HG03342 (cell line): Measurements from ENCODE around the gene IL6R.
"Not testable (repeated sequence)": the region's sequence is repeated elsewhere in the genome, so short reads cannot be mapped to it uniquely, and the experiment has no call there.

Experiments
- ATAC-seq: cut with Tn5 transposase; IDR thresholded peaks from one replicate; pipeline ENCODE4 v1.9.1; 2021; ENCODE audit warnings: mild to moderate bottlenecking, moderate library complexity; ENCODE audit not compliant: unreplicated experiment

The IL6R gene

DNA sequence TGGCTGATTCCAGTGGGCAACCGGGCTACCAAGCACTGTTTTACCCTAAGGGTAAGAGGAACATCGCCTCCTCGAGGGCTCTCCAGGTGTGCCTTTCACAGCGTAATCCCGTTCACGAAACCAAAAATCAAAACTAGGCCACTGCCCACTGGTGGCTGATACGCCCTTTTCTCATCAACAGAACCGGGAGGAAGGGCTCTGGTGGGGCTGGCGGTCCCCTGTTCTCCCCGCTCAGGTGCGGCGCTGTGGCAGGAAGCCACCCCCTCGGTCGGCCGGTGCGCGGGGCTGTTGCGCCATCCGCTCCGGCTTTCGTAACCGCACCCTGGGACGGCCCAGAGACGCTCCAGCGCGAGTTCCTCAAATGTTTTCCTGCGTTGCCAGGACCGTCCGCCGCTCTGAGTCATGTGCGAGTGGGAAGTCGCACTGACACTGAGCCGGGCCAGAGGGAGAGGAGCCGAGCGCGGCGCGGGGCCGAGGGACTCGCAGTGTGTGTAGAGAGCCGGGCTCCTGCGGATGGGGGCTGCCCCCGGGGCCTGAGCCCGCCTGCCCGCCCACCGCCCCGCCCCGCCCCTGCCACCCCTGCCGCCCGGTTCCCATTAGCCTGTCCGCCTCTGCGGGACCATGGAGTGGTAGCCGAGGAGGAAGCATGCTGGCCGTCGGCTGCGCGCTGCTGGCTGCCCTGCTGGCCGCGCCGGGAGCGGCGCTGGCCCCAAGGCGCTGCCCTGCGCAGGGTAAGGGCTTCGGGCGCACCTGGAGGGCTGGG lies at the start of gene IL6R:
TSS of gene IL6R (plus strand) at position 360 of the 763 bp plus-strand sequence. CDS start at position 647, 287 bp downstream.
- ATAC-seq, result peak; percentile 34

DNA sequence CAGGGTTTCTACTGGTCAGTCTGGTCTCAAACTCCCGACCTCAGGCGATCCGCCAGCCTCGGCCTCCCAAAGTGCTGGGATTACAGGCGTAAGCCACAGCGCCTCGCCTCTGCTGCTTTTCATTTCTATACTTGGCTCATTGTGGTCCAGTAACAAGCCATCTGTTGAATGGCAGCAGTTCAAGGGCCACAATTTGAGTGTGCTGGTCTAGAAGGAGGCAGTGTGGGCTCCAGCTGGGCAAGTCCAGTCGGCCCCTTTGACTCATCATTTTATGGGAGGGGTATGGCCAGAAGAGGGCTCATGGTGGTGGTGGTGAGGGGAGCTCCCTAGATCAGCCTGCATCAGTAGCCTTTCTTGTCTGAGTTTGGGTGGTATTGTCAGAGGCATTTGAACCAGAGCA lies 46.6 kb upstream of the IL6R start:
- ATAC-seq, result no peak

DNA sequence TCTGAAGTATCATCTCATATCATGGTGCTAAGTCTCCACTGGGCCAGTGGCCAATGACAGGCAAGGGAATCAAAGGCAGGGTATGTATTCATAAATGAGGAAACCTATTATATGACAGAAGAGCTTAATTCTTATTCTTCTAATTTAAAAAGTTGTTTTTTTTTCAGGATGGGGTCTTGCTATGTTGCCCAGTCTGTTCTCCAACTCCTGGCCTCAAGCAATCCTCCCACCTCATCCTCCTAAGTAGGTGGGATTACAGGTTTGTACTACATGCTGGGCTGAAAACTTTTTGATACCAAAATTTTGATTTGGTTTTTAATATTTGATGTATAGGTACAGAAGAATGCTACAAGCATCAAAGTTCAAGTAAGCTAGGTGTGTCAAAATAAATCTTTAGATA lies 44.9 kb upstream of the IL6R start:
- no peak for ATAC-seq

GRCh38 chr1:154360881-154361280 lies 44.3 kb upstream of the IL6R start:
- not testable (repeated sequence) for ATAC-seq

GRCh38 chr1:154361357-154361756 lies 43.8 kb upstream of the IL6R start:
- ATAC-seq, result no peak

- ATAC-seq, result no peak
These were observed 33.7 kb upstream of the IL6R start for GRCh38 chr1:154371436-154371835.

DNA sequence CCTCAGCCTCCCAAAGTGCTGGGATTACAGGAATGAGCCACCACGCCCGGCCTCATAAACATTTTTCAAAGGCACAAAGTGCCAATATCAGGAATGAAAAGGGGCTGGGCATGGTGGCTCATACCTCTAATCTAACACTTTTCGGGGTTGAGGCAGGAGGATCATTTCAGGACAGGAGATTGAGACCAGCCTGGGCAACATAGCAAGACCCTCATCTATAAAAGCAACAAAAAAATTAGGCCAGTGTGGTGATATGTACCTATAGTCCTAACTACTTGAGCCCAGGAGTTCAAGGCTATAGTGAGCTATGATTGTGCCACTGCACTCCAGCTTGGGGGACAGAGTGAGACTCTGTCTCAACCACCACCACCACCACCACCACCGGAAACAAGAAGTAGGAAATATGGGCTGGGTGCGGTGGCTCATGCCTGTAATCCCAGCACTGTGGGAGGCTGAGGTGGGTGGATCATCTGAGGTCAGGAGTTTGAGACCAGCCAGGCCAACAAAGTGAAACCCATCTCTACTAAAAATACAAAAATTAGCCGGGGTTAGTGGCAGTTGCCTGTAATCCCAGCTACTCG lies 31.3 kb upstream of the IL6R start:
- ATAC-seq, result not testable (repeated sequence)

DNA sequence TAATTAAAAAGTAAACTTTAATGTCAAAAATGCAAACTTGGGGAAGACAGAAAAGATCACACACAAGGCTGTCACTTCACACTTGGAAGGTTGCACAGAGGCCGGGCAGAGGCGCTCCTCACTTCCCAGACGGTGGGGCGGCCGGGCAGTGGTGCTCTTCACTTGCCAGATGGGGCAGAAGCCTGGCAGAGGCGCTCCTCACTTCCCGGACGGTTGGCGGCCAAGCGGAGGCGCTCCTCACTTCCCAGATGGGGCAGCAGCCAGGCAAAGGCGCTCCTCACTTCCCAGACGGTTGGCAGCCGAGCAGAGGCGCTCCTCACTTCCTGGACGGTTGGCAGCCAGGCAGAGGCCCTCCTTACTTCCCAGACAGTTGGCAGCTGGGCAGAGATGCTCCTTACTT lies 25.8 kb upstream of the IL6R start:
- ATAC-seq, result no peak

DNA sequence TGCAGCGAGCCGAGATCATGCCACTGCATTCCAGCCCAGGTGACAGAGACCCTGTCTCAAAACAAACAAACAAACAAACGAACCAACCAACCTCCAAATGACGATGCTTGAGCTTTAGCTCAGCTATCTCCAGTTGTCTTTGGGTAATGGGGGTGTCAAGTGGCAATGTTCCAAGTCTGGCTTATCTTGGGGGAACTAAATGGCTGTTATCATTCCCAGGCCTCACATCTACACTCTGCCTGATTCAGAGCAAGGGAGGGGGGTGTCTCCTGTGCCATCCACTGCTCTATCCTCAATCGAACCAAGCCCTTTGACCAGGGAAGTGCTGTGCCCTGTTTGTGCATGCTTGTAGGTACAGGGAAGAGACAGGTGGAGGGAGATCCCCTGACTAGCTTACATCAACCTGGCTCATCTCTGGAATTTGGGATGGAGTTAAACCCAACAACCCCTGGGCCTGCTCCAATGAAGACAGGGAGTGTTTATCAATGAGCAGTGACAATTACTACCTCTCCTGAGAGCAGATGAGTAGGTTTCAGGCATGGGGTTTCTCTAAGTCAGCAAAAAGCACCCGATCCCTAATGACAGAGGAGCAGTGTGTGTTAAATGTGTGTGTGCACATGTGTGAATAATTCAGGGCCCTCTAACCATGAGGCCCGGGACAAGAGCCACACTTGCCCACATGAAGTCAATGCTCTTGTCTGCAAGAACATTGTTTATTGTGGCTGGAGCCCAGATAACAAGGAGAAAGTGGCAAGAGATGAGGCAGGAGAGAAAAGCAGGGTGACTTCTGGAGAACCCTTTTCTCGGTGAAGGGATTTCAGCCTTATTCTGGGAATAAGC lies 20.3 kb upstream of the IL6R start:
- no peak for ATAC-seq

GRCh38 chr1:154386643-154387352 lies 18.3 kb upstream of the IL6R start:
- no peak for ATAC-seq

- ATAC-seq, result no peak
These were observed 13.9 kb upstream of the IL6R start for GRCh38 chr1:154391086-154391770.

DNA sequence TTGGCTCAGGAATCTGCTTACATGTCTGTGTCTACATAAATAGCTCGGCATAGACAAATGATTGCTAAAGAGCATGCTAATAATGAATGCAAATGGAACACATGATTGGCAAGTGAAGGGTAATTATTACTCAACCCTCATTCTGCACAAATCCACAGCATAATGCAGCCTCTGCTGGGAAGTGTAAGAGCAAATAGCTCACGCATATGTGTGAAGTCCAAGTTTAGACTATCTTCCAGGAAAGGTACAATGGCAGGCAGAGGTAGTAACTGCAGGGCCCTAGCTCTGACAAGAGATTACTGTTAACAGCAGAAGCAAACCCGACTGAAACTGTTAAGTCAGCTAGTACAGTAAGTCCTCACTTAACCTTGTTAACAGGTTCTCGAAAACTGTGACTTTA lies 7.0 kb upstream of the IL6R start:
- ATAC-seq, result no peak

- ATAC-seq, result no peak
These were observed 6.5 kb upstream of the IL6R start for GRCh38 chr1:154398678-154399077.

- ATAC-seq, result no peak
These were observed 4.8 kb upstream of the IL6R start for GRCh38 chr1:154400381-154400801.

DNA sequence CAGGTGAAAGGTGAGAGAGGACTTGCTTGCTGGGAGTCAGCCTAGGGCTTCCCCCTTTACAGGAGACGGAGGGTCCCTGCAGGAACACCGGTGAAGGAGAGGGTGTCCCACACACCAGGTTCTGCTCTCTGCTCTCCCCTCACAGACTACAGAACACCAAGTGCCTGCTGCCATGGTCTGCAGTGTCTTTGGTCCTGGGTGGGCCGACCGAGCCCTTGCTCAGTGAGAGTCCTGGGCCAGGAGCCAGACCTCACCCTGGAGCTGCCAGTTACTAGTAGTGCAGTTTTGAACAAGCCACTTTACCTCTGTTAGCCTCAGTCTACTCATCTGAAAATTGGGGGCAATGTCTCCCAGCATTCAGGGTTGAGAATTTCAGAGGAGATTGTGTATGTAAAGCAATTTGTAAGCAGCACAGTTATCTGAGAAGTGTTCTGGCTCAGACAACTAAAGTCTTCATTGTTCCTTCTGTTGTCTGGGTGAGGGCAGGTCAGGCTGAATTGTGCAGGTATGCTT lies 2.7 kb upstream of the IL6R start:
- no peak for ATAC-seq

GRCh38 chr1:154403261-154403943 lies 1.7 kb upstream of the IL6R start:
- ATAC-seq, result no peak

DNA sequence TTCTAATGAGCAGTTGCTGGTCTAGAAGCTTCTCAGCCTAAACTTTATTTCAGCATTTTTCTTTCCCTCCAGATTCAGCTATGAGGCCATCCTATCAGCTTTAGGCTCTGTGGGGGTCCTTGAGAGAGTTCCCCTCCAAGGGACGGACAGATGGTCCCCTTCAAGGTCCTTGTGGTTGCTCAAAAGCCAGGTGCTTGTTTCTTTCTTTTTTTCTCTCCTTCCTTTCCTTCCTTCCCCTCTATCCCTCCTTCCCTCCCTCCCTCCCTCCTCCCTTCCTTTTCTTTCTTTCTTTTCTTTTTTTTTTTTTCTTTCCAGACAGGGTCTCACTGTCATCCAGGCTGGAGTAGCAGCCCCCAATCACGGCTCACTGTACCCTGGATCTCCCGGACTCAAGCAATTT lies 1.2 kb upstream of the IL6R start:
- no peak for ATAC-seq

DNA sequence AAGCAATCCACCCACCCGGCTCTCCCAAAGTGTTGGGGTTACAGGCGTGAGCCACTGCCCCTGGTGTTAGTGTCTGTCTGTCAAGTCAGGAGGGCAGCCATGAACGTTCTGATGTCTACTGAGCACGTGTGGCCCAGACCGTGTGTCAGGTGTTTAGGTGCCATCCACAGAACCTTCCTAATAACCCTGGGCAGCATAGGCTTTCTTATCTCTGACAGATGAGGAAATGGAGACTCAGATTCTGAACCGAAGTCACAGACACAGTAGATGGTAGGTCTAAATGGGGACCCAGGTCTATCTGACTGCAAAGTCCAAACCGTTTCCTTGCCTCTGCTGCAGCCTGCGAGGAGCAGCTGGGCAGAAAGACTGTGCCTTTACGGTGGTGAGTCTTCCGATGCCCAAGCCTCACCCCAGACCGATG lies 622 bp upstream of the IL6R start:
- ATAC-seq, result no peak

DNA sequence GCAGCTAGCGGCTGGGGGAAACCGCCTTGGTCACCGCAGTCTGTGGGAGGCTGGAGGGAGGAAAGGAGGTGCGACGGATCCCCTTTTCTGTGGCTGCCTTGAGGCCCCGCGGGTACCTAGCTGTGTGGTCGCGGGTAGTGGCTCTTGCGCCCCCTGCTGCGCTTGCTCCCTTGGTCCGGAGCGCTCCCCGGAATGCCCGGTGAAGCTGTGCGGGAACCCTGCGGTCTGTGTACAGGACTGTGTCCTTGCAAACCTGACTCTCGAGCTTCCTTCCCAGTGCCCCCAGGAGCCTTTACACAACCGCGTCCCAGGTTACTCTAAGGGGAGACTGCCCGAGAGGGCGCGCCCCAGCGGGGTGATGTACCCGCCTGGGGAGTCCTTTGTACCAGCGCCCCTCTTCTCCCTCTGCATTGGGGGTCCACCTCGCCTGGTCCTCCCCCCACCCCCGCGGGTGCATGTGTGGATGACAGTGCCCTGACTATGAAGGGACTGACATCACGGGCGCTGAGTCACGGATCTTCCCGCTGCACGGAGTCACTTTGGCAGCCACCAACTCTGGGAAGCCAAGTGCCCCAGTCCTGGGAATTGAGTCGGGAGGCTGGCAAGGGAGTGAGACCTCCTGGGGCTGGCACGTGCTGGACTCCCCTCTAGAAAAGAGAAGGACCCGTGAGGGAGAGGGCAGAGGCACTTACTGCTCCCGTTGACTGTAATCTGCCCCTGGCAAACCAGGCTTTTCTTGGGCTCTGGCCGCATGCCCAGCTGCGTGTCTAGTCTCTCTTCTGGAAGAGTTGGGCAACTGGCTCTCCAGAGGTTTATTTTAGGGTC lies 816 bp downstream of the IL6R start:
- ATAC-seq, result peak; percentile 12
